HEK293 (cell line): Measurements from ENCODE around the gene FOLR1.

Source experiments
- CTCF ChIP-seq: fragments of 450-650 bp; formaldehyde crosslinking; IDR thresholded peaks from 2 replicates; pipeline ENCODE4 v1.5.1; 2016; ENCODE audit warnings: missing biosample characterization, missing genetic modification characterization
- FEZF1 ChIP-seq: fragments of 450-650 bp; formaldehyde crosslinking; IDR thresholded peaks from 2 replicates; pipeline ENCODE4 v1.5.1; 2016; ENCODE audit warnings: missing biosample characterization, missing genetic modification characterization
- HOXC10 ChIP-seq: sonication (generic); formaldehyde crosslinking; IDR thresholded peaks from 2 replicates; pipeline ENCODE4 v1.8.1; 2023; ENCODE audit warnings: mild to moderate bottlenecking, missing genetic modification reagents
- OSR2 ChIP-seq: fragments of 450-650 bp; formaldehyde crosslinking; IDR thresholded peaks from 2 replicates; pipeline ENCODE4 v1.5.1; 2016; ENCODE audit warnings: missing biosample characterization, missing genetic modification characterization
- PRDM1 ChIP-seq: fragments of 450-650 bp; formaldehyde crosslinking; IDR thresholded peaks from 2 replicates; pipeline ENCODE4; 2016; ENCODE audit warnings: missing biosample characterization, missing genetic modification characterization
- ZBTB7A ChIP-seq: fragments of 450-650 bp; formaldehyde crosslinking; IDR thresholded peaks from 2 replicates; pipeline ENCODE4 v1.5.1; 2016; ENCODE audit warnings: low read depth, missing biosample characterization, missing genetic modification characterization
- ZNF157 ChIP-seq: fragments of 450-650 bp; formaldehyde crosslinking; IDR thresholded peaks from 2 replicates; pipeline ENCODE4 v1.5.1; 2016; ENCODE audit warnings: missing biosample characterization, missing genetic modification characterization
- ZNF274 ChIP-seq, 2 experiments: fragments of 200-500 bp in 1 of 2; fragments of 450-650 bp in 1 of 2; sonication (Bioruptor generic) in 1 of 2; formaldehyde crosslinking in 1 of 2; IDR thresholded peaks; 2 replicates each; pipeline versions ENCODE4 v1.5.1 to v1.6.1; 2014 to 2016; ENCODE audit warnings: borderline replicate concordance in 1 of 2, inconsistent platforms in 1 of 2, low read length in 1 of 2, missing biosample characterization in 1 of 2, missing genetic modification characterization in 1 of 2

- TF ChIP-seq HOXC10, result no peak
- no peak for TF ChIP-seq ZBTB7A (tag by site-specific recombination)
- TF ChIP-seq CTCF, result no peak
- TF ChIP-seq ZNF274 (IDR thresholded peaks at IDR 0.05; ENCODE audit: low read length), result no peak
- TF ChIP-seq ZNF274 (tag by site-specific recombination; IDR thresholded peaks at IDR 0.05; ENCODE audit: borderline replicate concordance), result no peak
- no peak for TF ChIP-seq FEZF1 (tag by site-specific recombination)
- no peak for TF ChIP-seq ZNF157 (tag by site-specific recombination)
- TF ChIP-seq OSR2, result no peak
- TF ChIP-seq PRDM1 (tag by site-specific recombination), result no peak
These were observed 12.9 kb downstream of the FOLR1 start for GRCh38 chr11:72204886-72205285.
